ENCODE results near the gene TXN.

- TF ChIP-seq POLR2A (IDR thresholded peaks at IDR 0.05; ENCODE audit: low read length) (no peak), GATA1 (IDR thresholded peaks at IDR 0.05; ENCODE audit: low read depth, low read length) (no peak)
These were observed 25.9 kb upstream of the TXN start for GRCh38 chr9:110282018-110282738.
